EH (cell line): ENCODE results near the gene PRSS22.

Experiments used
- DNase-seq: peaks from one replicate; pipeline ENCODE4 v3.0.0-alpha.2; 2015; ENCODE audit warnings: low read depth

Gene PRSS22, protein sequence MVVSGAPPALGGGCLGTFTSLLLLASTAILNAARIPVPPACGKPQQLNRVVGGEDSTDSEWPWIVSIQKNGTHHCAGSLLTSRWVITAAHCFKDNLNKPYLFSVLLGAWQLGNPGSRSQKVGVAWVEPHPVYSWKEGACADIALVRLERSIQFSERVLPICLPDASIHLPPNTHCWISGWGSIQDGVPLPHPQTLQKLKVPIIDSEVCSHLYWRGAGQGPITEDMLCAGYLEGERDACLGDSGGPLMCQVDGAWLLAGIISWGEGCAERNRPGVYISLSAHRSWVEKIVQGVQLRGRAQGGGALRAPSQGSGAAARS

DNA sequence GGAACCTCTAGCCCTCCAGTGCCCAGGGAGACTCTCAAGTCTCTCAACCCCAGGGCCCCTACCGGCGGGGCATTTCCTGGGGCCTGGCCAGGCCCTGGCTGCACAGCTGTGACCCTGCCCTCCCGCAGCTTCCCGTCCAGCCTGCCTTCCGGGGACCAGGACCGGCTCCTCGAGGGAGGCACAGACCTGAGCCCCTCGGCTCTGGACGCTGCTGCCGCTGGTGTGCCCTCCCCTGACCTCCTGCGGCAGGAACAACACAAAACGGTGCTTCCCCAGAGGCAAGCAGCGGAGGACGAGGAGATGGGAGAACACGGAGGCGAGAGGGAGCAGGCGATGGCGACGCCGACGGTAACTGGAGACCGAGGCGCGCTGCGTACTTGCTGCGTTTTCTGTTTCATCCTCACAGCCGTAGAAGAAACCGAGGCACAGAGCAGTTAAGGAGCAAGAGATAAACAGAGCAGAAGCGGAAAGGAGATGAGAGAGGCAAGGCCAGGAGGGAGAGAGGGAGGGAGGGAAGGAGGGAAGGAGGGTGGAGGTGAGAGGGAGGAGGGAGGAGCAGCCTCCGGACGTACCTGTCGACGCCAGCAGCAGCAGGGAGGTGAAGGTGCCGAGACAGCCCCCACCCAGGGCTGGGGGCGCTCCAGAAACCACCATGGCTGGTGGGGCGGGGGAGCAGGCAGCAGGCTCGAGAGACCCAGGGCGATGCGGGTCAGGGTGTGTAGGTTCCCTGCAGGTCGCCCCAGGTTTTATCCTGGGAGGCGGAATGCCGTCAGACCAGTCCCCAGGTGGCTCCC lies at the start of gene PRSS22:
TSS of gene PRSS22 (minus strand) at position 720 of the 794 bp plus-strand sequence. CDS start at position 654, 66 bp downstream.
- DNase-seq, result no peak

DNA sequence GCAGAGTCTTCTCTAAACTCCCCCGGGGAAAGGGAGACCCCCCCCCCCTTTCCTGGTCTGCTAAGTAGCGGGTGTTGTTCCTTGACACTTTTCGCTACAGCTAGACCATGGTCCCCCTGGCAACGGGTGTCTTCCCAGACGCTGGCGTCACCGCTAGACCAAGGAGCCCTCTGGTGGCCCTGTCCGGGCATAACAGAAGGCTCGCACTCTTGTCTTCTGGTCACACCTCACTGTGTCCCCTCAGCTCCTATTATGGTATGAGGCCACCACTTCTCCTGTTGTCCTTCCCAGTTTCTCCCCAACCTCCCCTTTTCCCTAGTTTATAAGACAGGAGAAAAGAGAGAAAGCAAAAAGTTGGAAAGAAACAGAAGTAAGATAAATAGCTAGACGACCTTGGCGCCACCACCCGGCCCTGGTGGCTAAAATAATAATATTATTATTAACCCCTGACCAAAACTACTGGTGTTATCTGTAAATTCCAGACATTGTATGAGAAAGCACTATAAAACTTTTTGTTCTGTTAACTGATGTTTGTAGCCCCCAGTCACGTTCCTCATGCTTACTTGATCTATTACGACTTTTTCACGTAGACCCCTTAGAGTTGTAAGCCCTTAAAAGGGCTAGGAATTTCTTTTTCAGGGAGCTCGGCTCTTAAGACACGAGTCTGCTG lies 49.2 kb upstream of the PRSS22 start:
- DNase-seq, result peak; percentile 64

DNA sequence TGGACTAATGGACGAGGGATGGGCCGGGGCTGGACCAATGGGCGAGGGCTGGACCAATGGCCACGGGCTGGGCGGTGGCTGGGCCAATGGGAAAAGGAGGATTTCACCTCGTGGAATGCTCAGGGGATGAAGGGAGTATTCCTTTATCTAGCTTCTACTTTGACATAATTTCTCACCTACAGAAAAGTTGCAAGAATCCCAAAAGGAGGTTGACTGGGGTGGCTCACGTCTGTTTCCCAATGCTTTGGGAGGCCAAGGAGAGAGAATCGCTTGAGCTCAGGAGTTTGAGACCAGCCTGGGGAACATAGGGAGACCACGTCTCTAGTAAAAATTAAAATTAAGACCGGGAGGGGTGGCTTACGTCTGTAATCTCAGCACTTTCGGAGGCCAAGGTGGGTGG lies 48.0 kb upstream of the PRSS22 start:
- no peak for DNase-seq

DNA sequence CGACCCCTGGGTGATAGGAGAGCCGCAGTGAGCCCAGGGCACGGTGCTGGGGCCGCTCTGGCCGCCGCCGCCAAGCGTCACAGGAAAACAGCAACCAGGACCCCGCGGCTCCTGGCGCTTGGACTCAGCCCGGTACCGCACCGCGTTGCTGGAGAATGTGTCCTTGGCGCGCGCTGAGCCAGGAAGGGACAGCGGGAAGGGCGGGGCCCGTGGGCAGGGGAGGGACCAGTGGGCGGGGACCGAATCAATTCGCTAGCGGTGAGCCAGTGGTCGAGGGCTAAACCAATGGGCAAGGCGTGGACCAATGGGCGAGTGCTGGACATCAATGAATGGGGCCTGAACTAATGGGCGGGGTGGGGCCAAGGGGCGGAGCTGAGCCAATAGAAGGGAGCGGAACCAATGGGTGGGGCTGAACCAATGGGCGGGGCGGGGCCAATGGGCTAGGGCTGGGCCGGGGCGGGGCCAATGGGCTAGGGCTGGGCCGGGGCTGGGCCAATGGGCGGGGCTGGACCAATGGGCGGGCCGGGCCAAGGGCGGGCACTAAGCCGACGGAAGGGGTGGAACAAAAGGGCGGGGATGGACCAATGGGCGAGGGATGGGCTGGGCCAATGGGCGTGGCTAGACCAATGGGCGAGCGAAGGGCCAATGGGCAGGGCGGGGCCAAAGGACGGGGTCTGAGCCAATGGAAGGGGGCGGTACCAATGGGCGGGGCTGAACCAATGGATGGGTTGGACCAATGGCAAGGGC lies 47.4 kb upstream of the PRSS22 start:
- DNase-seq, result peak; percentile 100

DNA sequence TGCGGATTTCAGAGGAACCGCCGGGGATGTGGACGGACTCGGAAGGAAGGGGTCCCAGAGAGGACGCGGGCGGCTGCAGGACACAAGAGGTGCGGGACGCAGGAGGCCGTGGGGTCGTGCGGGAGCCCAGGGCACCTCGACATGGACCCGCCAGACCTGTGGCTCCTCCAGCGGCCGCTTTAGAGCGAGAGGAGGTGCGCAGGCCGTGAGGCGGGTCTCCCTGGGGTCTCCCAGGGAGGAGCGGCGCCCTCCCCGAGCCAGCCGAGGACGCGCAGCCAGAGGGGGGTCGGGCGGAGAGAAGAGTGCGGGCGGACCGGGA lies 46.9 kb upstream of the PRSS22 start:
- no peak for DNase-seq

DNA sequence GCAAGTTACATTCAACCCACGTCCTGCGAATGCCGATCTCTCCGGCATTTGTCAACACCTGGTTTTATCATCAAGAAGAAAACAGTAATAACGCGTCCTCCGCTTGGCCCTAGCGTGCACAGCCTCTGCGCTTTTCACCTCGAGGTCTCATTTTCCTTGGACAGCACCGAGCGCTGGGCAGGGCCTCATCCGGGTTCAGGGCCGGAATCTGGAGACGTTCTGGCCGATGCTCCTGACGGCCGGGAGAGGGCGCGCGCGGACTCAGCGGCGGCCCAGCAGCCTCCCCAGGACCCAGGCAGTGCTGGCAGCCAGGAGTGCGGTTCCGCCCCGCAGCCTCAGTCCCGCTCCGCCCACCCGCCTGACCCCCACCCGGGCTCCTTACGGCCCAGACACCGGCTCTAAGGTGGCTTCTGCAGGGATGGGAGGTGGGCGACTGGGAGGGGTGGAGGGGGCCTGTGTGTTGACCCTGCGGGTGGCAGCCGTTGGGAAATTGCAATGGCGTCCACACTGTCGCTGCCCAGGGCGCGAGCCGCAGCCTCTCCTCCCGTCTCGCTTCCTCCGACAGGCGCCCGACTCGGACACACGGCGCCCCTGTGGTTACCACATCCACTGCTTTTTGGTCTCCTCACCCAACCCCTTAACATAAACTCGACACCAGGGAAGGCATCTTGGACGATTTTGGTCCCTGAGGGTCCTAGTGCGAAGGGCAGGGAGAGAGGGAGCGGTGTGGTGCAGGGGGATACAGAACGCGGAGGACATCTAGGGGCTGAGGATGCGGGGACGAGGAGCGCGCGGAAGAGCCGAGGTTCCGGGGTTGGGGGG lies 46.3 kb upstream of the PRSS22 start:
- DNase-seq, result peak; percentile 88

DNA sequence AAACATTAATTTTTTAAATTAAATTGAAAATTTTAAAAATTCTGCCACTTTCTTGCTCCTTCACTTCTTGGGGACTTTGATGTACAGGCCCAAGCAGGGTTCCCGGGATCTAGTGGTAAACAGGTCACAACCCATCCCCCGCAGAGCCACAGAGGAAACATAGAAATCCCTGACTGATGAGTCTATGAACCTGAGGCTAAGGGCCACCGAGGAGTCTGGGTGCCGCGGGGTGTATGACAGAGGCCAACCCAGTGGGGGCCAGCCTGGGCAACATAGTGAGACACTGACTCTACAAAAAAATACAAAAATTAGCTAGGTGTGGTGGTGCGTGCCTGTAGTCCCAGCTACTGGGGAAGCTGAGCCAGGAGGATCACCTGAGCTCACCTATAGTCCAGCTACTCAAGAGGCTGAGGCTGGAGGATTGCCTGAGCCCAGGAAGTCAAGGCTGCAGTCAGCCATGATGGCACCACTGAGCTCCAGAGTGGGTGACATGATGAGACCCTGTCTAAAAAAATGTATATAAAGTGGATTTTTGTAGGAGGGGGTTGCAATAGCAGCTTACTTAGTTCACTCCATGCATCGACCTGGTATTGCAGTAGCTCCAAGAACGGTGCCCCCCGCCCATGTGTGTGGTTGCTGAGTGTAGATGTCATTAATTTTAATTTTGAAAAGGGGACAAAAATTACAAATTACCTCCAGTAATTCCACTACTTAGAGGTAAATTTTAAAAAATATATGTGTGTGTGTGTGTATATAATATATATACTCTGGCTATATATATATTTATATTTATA lies 44.6 kb upstream of the PRSS22 start:
- DNase-seq, result no peak

DNA sequence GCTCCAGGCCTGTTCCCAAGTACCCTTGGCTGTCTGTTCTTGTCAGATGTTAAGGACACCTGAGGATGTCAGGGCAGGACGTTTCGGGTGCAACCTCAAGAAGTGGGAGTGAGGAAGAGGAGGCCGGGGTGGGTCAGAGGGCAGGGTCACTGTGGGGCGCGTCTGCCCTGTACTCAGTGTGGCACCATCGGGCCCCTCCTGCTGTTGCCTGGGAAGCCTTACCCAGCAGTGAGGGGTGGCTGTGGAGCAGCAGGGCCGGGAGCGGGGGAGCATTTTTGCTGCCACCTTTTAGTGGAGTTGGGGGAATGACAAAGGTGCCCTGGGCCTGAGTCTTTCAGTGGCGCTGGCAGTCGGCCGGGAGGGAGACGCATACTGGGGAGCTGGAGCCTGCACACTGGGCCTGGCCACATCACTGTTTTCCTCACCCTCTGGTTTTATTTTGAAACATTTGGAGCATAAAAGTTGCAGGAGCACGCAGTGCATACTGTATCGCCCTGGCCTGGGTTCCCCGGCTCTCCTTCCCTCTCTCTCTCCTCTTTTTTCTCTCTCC lies 42.6 kb upstream of the PRSS22 start:
- no peak for DNase-seq

DNA sequence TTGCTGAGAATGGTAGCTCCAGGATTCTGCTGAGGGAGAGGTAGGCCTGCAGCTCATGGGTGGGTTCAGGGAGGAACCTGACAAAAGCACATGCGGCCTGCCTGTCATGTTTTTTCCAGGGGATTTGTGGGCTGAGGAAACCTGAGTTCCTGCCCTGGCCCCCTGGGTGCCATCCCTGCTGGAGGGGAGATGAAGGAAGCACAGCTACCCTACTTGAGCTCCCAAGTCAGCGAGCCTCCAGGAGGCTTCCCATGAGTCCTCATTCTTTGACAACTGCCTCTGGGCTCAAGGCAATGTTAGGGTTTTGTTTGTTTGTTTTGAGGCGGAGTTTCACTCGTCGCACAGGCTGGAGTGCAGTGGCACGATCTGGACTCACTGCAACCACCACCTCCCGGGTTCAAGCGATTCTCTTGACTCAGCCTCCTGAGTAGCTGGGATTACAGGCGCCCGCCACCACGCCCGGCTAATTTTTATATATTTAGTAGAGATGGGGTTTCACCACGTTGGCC lies 41.6 kb upstream of the PRSS22 start:
- DNase-seq, result no peak

DNA sequence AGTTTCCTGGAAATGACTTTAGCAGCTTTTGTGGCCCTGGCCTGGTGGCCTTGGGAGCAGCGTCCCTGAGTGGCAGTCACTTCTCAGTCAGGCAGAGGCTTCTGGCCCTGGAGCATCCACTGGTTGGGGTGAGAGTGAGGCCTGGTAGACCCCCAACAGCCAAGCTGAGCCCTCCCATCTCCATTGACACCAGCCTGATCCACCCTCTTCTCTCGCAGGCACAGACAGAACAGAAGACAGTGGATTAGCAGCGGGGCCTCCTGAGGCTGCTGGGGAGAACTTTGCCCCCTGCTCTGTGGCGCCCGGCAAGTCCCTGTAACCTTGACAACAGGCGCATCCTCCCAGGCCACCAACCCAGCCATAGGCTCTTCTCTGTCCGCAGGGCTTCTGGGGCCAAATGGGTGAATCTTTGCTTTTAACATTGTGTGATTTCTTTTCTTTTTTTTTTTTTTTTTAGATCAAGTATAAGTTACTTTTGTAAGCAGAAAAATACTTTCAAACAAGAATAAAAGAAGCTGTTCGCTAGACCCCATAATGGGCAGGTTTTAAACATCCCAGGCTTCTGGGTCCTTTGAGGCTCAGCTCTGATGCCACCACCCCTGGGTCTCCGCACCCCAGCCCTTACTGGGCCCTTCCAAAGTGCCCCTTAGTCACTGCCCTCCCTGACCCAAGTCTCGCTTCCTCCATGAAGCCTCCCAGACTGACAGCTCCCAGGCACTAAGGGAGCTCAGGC lies 41.0 kb upstream of the PRSS22 start:
- DNase-seq, result no peak

DNA sequence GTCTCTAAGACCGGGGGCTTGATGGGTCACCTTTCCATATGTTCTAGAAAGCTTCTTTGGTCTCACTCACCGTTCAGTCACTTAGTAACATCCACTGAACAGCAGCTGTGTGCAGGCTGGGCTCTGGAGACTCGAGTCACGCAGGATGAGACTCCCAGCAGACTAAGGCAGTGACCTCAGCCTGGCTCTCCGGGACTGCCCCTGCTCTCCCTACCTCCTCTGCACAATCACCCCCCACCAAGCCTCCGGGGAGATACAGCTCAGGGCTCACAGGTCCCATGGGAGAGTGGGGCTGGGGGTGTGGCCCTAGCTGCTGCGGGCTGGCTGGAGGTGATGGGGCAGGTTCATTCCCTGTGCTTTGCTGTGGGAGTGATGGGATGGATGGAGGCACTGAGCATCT lies 39.1 kb upstream of the PRSS22 start:
- DNase-seq, result no peak

DNA sequence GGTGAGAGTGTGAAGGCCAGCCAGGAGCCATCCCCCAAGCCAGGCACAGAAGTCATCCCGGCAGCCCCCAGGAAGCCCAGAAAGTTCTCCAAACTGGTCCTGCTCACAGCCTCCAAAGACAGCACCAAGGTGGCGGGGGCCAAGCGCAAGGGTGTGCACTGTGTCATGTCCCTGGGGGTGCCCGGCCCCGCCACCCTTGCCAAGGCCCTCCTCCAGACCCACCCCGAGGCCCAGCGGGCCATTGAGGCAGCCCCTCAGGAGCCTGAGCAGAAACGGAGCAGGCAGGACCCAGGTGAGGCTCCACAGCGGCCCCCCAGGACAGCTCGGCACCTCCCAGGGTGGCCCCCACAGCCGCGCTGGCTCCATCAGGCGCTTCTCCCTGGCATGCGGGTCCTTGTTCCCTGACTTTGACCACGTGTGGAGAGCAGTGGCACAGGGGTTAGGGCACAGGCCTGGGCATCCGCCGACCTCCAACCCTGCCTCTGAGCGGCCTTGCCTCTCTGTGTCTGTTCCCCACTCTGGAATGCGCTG lies 38.6 kb upstream of the PRSS22 start:
- DNase-seq, result no peak

DNA sequence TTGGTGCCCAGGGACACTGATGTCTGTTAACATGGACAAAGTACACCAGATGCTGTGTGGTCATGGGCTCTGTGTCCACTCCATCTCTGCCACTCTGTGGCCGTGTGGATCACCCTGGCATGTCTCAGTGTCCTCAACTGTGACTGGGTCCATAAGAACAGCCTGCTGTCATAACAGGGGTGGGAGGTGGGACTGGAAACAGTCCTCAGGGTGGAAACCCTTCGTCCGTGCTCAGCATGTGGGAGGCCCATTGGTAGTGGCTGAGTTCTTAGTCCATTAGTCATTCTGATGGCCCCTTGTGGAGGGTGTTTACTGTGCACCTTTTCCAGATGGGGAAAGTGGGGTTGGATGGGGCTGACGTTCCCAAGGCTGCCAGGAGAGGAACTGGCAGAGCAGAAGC lies 37.8 kb upstream of the PRSS22 start:
- DNase-seq, result peak; percentile 55

DNA sequence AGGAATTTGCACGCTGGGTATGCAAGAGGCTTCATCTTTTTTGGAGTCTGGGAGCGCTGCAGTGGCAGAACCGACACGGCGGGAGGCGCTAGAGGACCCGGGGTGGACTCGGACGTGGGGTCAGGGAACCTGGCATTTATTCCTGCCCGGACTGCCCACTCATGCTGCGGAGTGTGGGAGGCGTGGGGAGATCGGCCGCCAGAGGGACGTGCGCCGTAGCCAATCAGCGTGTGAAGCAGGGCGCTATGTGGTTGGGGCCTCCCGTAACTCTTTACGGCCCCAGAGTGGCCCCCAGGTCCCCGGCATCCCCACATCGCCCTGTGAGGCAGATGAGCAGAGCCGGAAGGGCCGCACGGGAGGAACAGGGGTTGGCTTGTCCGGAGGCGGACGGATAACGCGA lies 36.3 kb upstream of the PRSS22 start:
- DNase-seq, result no peak

DNA sequence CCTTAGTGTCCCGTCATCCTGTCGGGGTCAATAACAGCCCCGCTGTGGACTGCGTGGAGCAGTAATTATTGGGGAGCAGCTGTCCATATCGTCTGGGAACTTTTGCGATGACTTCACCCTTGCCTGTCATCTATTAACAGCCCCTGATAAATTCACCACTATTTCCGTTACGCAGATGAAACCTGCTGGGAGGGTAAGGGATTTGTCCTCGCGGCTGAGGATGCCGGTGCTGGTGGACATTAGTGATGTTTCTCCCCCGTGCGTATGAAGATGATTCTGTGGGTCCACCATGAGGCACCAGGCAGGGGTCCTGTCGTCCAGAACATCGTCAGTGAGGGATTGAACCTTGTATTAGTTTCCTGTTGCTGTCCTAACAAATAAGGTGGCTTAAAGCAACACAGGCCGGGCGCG lies 26.1 kb upstream of the PRSS22 start:
- DNase-seq, result peak; percentile 11

DNA sequence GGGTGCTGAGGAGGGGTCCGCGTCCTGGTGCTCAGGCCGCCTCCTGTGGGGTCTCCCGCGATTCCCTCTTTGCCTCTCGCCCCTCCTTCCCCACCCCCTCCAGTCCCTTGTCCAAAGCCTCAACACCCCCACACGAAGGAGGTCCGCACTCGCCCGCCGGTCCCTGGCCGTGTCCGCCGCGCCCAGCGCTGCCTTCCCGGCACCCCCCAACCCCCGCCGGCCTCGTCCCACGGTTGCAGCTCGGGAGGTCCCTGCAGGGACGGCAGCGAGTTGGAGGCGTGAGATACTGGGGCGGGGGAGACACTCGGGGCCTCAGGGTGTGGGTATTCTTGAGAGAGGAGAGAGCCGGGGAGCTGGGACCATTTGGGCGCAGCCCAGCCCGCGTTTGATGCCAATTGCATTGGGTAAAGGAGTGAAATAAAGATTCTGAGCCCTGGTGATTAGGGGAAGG lies 25.5 kb upstream of the PRSS22 start:
- peak; percentile 28 for DNase-seq

DNA sequence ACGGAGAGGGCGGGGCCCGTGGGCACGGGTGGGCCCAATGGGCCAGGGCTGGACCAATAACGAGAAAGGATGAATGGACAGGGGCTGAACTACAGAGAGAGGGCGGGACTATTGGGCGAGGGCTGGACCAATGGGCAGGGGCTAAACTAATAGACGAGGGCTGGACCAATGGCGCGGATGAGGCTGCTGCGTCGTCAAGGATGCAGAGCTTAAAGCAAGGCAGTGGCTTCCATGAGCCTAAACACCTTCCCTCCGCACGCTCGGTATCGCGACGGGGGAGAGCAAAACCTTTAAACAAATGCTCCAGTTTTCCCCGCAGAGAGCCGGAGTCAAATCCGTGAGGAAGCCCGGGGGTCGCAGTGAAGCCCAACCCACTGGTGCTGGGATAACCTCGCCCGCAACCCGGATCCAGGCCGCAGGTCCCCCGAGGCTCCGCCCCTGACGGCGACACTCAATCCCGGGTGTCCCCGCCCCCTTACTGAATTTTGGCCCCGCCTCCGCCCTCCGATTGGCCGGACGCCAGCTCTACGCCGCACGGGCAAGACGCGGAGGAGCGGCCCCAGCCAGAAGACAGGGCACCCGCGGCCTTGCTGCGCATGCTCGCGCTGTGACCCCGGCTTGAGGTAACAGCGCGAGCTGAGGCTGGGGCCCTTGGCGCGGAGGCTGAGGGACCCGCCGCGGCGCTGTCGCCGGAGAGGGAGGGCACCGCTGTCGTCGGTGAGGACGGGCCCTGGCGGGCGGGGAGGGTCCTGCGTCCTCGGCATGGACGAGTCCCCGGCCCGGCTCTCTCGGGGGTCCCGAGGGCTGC lies 24.9 kb upstream of the PRSS22 start, which contains the start of gene FLYWCH2:
TSS of gene FLYWCH2 (plus strand) at position 566 of the 808 bp plus-strand sequence. CDS start 13,235 bp downstream, outside the sequence.
- peak; percentile 99 for DNase-seq
